Bronchial epithelial cell (primary cell): ENCODE measurements around the gene IGFALS. TPM values are rescaled to one million over a fixed set of nuclear protein-coding genes. Genes with fewer than 3 reads are reported as not detected.
"Not testable (repeated sequence)": the region's sequence is repeated elsewhere in the genome, so short reads cannot be mapped to it uniquely, and the experiment has no call there.

ENCODE experiments used
- DNase-seq: peaks from one replicate; pipeline ENCODE4 v3.0.0-alpha.2; 2010; ENCODE audit warnings: low read depth
- FAIRE-seq: peaks from 2 replicates; lab custom pipeline; 2011; peaks lifted over from hg19 to GRCh38; lab: Jason Lieb, UNC
- H3K27me3 ChIP-seq: 2 replicates; pipeline ENCODE4 v1.5.1; 2011; ENCODE audit warnings: low read length; ENCODE audit not compliant: control insufficient read depth, insufficient read depth
- H3K36me3 ChIP-seq: 2 replicates; pipeline ENCODE4 v1.5.1; 2011; ENCODE audit warnings: low read length; ENCODE audit not compliant: control insufficient read depth, insufficient read depth
- H3K4me3 ChIP-seq: 2 replicates; pipeline ENCODE4 v1.5.1; 2011; ENCODE audit warnings: mild to moderate bottlenecking, low read depth, low read length, control low read depth
- total RNA-seq: library from RNA; depleted of rRNA; stranded (reverse); fragments of >200 nt; gene quantifications from 2 replicates; pipeline ENCODE4 v1.2.1, GENCODE V29; 2014
- TF ChIP-seq, protein P1 (sequence below): IDR thresholded peaks from 2 replicates; pipeline ENCODE4 v1.5.1; 2011; ENCODE audit warnings: mild to moderate bottlenecking, moderate library complexity, low read length, control low read depth, inconsistent platforms; ENCODE audit not compliant: insufficient read depth, severe bottlenecking

The IGFALS gene
- total RNA-seq, 1 donor from 2014 or later, result not detected

DNA sequence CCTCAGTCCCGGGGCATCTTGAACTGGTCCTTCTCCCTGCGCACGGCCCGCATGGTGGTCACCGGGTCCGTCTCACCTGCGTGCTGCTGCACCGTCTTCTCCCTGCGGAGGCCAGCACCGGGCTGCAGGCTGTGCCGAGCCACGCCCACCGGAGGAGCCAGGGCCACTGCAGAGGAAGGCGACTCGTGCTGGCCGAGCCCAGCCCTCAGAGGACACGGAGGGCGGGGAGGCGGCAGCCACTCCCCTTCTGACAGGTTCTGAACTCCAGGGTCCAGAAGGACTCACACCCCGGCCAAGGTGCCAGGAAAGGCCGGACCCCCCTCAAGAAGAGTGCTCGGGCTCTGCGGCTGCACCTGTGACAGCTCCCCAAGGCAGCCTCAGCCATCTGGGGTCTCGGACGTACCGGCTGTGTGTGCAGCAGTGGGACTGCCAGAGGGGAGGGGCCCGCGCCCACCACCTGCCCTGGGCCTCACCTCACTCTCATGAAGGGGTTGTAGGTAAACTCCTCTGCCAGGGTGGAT is 15.8 kb upstream of the IGFALS start:
- DNase-seq, result no peak
- TF ChIP-seq, protein P1, sequence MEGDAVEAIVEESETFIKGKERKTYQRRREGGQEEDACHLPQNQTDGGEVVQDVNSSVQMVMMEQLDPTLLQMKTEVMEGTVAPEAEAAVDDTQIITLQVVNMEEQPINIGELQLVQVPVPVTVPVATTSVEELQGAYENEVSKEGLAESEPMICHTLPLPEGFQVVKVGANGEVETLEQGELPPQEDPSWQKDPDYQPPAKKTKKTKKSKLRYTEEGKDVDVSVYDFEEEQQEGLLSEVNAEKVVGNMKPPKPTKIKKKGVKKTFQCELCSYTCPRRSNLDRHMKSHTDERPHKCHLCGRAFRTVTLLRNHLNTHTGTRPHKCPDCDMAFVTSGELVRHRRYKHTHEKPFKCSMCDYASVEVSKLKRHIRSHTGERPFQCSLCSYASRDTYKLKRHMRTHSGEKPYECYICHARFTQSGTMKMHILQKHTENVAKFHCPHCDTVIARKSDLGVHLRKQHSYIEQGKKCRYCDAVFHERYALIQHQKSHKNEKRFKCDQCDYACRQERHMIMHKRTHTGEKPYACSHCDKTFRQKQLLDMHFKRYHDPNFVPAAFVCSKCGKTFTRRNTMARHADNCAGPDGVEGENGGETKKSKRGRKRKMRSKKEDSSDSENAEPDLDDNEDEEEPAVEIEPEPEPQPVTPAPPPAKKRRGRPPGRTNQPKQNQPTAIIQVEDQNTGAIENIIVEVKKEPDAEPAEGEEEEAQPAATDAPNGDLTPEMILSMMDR, result no peak
- H3K36me3 ChIP-seq, result peaks cover 10% of the 10 kb centered on the region
- FAIRE-seq, result no peak
- no peak overlapping the region for H3K4me3 ChIP-seq
- H3K27me3 ChIP-seq, result no peaks in the 10 kb centered on the region

DNA sequence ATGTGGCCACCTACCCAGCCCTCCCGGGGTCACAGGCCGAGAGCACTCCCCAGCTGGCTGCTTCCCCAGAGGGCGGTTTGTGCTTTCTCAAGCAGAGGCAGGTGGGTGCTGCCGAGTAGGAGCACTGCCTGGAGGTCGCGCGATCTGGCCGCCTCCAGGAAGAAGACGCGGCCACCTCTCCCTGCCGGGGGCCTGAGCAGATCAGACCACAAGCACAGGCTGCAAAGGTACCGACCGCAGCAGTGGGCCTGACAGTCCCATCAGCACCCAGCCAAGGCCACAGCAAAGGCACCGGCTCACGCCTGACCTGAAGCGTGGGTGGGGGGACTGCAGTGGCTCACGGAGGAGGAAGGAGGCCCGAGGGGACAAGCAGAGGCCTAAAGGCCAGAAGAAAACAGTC is 15.2 kb upstream of the IGFALS start:
- TF ChIP-seq, protein P1, result no peak
- H3K36me3 ChIP-seq, result peaks cover 10% of the 10 kb centered on the region
- FAIRE-seq (no peak), DNase-seq (no peak)
- H3K4me3 ChIP-seq, result no peak overlapping the region
- H3K27me3 ChIP-seq, result no peaks in the 10 kb centered on the region

DNA sequence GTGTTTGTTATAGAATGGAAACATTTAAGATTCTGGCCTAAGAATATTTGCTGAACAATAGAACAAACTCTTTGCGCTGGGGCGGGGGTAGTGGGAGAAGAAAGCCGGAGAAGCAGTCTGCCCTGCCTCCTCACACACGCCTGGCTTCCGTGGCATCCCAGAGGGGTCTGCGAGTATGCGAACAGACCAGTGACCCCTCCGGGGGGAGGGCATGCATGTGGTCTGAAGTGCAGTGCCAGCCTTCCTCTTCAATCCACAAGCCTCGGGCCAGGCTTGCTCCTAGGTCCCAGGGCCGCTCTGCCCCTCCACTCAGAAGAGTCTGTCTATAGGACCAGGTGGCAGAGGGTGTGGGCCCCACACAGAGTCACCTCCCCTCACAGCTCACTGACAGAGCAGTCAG is 14.1 kb upstream of the IGFALS start:
- DNase-seq (no peak), FAIRE-seq (no peak)
- TF ChIP-seq, protein P1, result no peak
- H3K4me3 ChIP-seq, result no peak overlapping the region
- H3K27me3 ChIP-seq, result no peaks in the 10 kb centered on the region
- H3K36me3 ChIP-seq, result peaks cover 10% of the 10 kb centered on the region

DNA sequence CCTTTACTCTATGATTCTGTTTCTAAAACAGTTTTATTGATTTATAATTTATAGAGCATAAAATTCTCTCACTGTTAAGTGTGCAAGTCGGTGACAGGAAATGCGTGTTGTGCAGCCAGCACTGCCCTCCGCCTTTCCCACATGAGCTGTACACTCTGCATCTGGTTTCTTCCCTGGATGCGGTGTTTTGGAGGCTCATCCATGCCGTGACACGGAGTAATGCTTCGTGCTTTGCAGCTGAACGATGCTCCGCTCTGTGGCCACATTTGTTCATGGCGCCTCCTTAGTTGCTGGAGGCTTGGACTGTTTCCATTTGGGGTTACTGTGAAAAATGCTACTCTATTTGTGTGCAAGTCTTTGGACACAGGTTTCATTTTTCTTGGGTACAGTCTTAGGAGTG is 7.2 kb upstream of the IGFALS start:
- TF ChIP-seq, protein P1, result no peak
- FAIRE-seq (no peak), DNase-seq (no peak)
- no peak overlapping the region for H3K4me3 ChIP-seq
- H3K27me3 ChIP-seq, result no peaks in the 10 kb centered on the region
- H3K36me3 ChIP-seq, result no peaks in the 10 kb centered on the region

DNA sequence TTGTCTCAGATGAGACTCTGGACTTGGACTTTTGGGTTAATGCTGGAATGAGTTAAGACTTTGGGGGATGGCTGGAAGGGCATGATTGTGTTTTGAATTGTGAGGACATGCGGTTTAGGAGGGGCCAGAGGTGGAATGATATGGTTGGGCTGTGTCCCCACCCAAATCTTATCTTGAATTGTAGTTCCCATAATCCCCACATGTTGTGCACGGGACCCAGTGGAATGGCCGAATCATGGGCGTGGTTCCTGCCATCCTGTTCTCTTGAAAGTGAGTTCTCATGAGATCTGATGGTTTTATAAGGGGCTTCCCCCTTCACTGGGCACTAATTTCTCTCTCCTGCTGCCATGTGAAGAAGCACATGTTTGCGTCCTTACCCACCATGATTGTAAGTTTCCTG is 5.8 kb upstream of the IGFALS start:
- not testable (repeated sequence) for H3K27me3 ChIP-seq, FAIRE-seq, H3K36me3 ChIP-seq, H3K4me3 ChIP-seq, DNase-seq

DNA sequence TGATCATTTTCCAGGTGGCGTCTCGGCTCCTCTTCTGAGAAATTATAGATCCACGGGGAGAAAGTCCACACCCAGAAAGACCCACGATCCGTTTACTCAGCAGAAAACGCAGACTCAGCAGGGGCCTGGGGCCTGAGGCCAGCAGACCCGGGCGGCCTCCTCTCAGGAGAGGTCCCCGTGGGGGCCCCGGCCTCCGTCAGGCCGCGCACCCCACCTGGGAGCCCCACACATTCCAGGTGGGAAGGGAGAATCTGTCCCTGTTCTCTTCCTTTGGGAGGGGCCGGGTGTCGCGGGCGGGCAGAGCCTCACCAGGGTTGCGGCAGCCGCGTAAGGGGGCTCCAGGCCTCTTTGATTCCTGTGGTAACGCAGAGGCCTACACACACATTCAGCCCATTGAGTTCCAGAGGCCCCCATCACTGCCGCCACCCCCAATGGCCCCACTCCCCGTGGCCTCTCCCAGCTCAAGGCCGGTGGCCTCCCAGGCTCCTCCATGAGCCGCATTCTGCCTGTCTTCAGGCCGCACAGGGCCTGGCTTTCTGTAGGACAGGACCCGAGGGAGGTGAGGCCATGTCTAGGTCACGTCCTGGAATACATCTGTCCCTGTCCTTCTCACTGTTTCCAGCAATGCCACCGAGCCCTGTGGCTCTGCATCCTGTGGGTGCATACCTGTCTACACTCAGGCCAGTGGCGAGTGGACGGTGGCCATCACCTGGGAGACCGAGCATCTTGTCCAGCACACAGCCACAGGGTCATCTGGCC is 1.6 kb upstream of the IGFALS start:
- TF ChIP-seq, protein P1, result no peak
- no peak overlapping the region for H3K4me3 ChIP-seq
- H3K27me3 ChIP-seq, result no peaks in the 10 kb centered on the region
- peaks cover 1% of the 10 kb centered on the region for H3K36me3 ChIP-seq
- FAIRE-seq (no peak), DNase-seq (no peak)
